Cardiac muscle cell (in vitro differentiated cells and primary cell): ENCODE data around the gene SNAPC1. TPM values are rescaled to one million over a fixed set of nuclear protein-coding genes. Genes with fewer than 3 reads are reported as not detected.
A peak's percentile ranks its signal among the peaks of the same experiment; 100 is the strongest.

Experiments used
- DNase-seq, 2 donors: peaks; one replicate each; pipeline versions ENCODE4 v3.0.0 to v3.0.0-alpha.2; 2010 to 2017; ENCODE audit warnings: low read depth in 1 of 2, low spot score in 1 of 2
- H3K27ac ChIP-seq: fragments of 200-600 bp; sonication (generic); 2 replicates; pipeline ENCODE4 v1.5.1; 2016
- H3K27me3 ChIP-seq: fragments of 200-600 bp; sonication (generic); 2 replicates; pipeline ENCODE4 v1.6.0; 2016; ENCODE audit warnings: control low read depth
- H3K36me3 ChIP-seq: fragments of 200-600 bp; sonication (generic); 2 replicates; pipeline ENCODE4 v1.5.1; 2016; ENCODE audit warnings: control low read depth
- H3K4me1 ChIP-seq: fragments of 200-600 bp; sonication (generic); 2 replicates; pipeline ENCODE4 v1.8.1; 2017; ENCODE audit warnings: low read depth, mild to moderate bottlenecking, mixed run types
- H3K4me3 ChIP-seq: fragments of 200-600 bp; sonication (generic); 2 replicates; pipeline ENCODE4 v1.5.1; 2016; ENCODE audit warnings: mild to moderate bottlenecking
- H3K9me3 ChIP-seq: fragments of 200-600 bp; sonication (generic); 2 replicates; pipeline ENCODE4 v1.5.1; 2017; ENCODE audit warnings: low read depth, mild to moderate bottlenecking, control low read depth
- CTCF ChIP-seq: IDR thresholded peaks from 2 replicates; pipeline ENCODE4 v1.5.1; 2012; ENCODE audit warnings: low read depth, mild to moderate bottlenecking, low read length
- polyA plus RNA-seq: library from polyadenylated mRNA; unstranded; fragments of >200 nt; fragmentation: Nextera tagmentation; extraction: Ambion mirVana; gene quantifications from 2 replicates; pipeline ENCODE4 v1.2.1, GENCODE V29; 2016
- total RNA-seq: library from RNA; depleted of rRNA; stranded (reverse); fragments of >200 nt; gene quantifications from 2 replicates; pipeline ENCODE4 v1.2.3, GENCODE V29; 2016

Gene SNAPC1
- total and polyA plus RNA-seq, 2 experiments from 2014 or later: 13.0 to 17.3 TPM

GRCh38 chr14:61730756-61731373, 31.4 kb upstream of the SNAPC1 start:
- Histone ChIP-seq H3K27me3 (no peaks in the 10 kb centered on the region), H3K9me3 (no peaks in the 10 kb centered on the region), H3K4me1 (no peaks in the 10 kb centered on the region), H3K4me3 (no peak overlapping the region), H3K27ac (peak overlapping the region; percentile 15), H3K36me3 (peaks cover 86% of the 10 kb centered on the region)
- TF ChIP-seq CTCF: peak; percentile 14
- no peak for DNase-seq

GRCh38 chr14:61733972-61734371, 28.2 kb upstream of the SNAPC1 start:
- Histone ChIP-seq H3K36me3 (peaks cover 82% of the 10 kb centered on the region), H3K4me3 (no peak overlapping the region)
- TF ChIP-seq CTCF: no peak

GRCh38 chr14:61736751-61737150, 25.5 kb upstream of the SNAPC1 start:
- Histone ChIP-seq H3K27ac (peak overlapping the region; percentile 70), H3K4me3 (no peak overlapping the region), H3K4me1 (no peaks in the 10 kb centered on the region), H3K27me3 (no peaks in the 10 kb centered on the region), H3K9me3 (no peaks in the 10 kb centered on the region), H3K36me3 (peaks cover 82% of the 10 kb centered on the region)
- DNase-seq: no peak
- no peak for TF ChIP-seq CTCF

More at GRCh38 chr14:61733972-61734371, 28.2 kb upstream of the SNAPC1 start:
- H3K9me3 ChIP-seq: no peaks in the 10 kb centered on the region
- no peaks in the 10 kb centered on the region for H3K4me1 ChIP-seq
- H3K27me3 ChIP-seq: no peaks in the 10 kb centered on the region
- H3K27ac ChIP-seq: no peak overlapping the region
- no peak for DNase-seq

- H3K27ac ChIP-seq: peak overlapping the region; percentile 63
- no peak for TF ChIP-seq CTCF
- H3K4me3 ChIP-seq: no peak overlapping the region
- H3K36me3 ChIP-seq: peaks cover 84% of the 10 kb centered on the region
- no peaks in the 10 kb centered on the region for H3K4me1 ChIP-seq
- no peaks in the 10 kb centered on the region for H3K9me3 ChIP-seq
- H3K27me3 ChIP-seq: no peaks in the 10 kb centered on the region
- DNase-seq: no peak
These were observed 24.3 kb upstream of the SNAPC1 start for GRCh38 chr14:61737915-61738314.

- Histone ChIP-seq H3K27ac (peak overlapping the region; percentile 63), H3K9me3 (no peaks in the 10 kb centered on the region), H3K4me1 (no peaks in the 10 kb centered on the region), H3K36me3 (peaks cover 84% of the 10 kb centered on the region), H3K27me3 (no peaks in the 10 kb centered on the region), H3K4me3 (no peak overlapping the region)
- TF ChIP-seq CTCF: no peak
- DNase-seq: no peak
These were observed 23.1 kb upstream of the SNAPC1 start for GRCh38 chr14:61739133-61739532.
